KOPT-K1 (cell line): ENCODE measurements around the gene CATSPER3.
A peak's percentile ranks its signal among the peaks of the same experiment; 100 is the strongest.

Source experiments
- H3K27ac ChIP-seq: fragments of 200-600 bp; sonication (generic); 2 replicates; pipeline ENCODE4 v1.5.1; 2016; ENCODE audit warnings: antibody characterized with exemption, mild to moderate bottlenecking, low read depth, low read length; ENCODE audit not compliant: poor library complexity, severe bottlenecking
- H3K36me3 ChIP-seq: fragments of 200-600 bp; sonication (generic); 2 replicates; pipeline ENCODE4 v1.5.1; 2017; ENCODE audit warnings: antibody characterized with exemption, mild to moderate bottlenecking, low read length, moderate library complexity; ENCODE audit not compliant: insufficient read depth
- H3K9me3 ChIP-seq: fragments of 200-600 bp; sonication (generic); 2 replicates; pipeline ENCODE4 v1.5.1; 2017; ENCODE audit warnings: antibody characterized with exemption, low read length, mild to moderate bottlenecking; ENCODE audit not compliant: insufficient read depth, poor library complexity, severe bottlenecking

CATSPER3 gene

DNA sequence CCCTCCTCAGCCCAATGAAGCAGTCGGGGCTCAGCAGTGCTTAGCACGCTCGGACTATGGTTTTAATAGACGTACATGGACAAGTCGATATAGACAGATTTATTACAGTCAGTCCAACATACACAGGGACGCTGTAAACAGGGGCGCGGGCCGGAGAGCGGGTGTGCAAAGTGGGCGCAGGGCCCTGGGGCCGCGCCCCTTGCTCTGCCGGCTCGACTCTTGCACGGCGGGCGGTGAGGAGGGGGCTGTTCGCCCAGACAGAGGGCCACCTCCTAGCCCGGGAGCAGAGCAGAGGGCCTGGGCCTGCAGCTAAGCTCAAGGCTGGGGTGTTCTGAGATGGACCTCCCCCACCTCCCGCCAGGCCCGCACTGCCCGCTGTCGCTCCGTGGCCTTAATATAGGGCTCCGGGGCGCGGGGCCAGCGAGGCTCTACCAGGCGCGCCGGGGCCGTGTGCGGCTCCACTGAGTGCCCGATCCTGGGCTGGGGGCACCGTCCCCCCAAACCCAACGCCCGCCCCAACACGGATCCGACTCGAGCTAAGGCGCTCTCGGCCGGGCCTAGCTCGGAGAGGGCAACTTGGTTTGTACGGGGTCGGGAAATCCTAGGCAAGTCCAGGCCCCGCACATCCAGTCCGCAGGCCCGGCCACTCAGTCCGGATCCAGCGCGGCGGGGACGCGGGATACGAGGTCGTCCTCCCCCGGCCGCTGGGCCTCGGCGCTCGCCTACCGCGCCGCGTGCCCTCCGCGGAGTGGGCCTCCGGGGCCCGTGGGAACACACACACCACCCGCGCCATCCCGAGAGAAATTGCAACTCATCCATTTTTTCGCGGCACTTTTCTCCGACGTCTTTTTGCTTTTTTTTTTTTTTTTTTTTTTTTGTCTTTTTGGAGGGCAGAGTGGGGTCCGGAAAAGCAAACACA, 60.2 kb downstream of the CATSPER3 start:
- no peaks in the 10 kb centered on the region for H3K9me3 ChIP-seq
- no peaks in the 10 kb centered on the region for H3K36me3 ChIP-seq
- H3K27ac ChIP-seq = no peak overlapping the region

- no peak overlapping the region for H3K27ac ChIP-seq
- no peaks in the 10 kb centered on the region for H3K36me3 ChIP-seq
- H3K9me3 ChIP-seq = no peaks in the 10 kb centered on the region
Measured at GRCh38 chr5:135028791-135029476, 61.2 kb downstream of the CATSPER3 start.

DNA sequence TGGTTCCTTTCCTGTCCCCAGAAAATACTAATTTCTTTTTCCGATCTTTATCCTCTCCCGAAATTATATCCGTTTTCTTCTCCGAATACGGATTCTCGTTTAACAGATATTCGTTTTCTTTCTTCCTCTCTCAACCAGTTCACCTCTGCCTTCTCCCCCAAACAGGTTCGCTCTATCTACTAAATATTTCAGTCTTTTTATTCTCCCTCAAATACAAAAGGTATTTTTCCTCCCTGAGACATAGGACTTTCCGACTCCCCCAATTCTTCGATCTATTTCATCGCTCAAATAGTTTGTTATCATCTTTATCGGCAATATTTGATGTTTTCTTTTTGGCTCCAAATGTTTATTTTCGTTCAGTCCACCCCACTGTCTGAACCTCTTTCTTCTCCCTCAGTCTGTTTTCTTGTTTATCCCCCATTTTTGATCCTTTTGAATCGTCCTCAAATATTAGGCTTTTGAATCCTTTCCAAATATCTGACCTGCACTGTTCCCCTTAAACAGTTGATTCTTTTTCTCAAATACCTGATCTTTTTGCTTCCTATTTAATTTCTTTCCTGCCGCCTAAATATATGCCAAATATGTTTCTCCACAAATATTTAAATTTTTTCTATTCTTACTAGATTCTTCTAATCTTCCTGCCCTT, 61.9 kb downstream of the CATSPER3 start:
- Histone ChIP-seq H3K9me3 (no peaks in the 10 kb centered on the region), H3K36me3 (no peaks in the 10 kb centered on the region), H3K27ac (no peak overlapping the region)

GRCh38 chr5:135030123-135030955, 62.6 kb downstream of the CATSPER3 start:
- no peak overlapping the region for H3K27ac ChIP-seq
- H3K9me3 ChIP-seq = no peaks in the 10 kb centered on the region
- no peaks in the 10 kb centered on the region for H3K36me3 ChIP-seq

DNA sequence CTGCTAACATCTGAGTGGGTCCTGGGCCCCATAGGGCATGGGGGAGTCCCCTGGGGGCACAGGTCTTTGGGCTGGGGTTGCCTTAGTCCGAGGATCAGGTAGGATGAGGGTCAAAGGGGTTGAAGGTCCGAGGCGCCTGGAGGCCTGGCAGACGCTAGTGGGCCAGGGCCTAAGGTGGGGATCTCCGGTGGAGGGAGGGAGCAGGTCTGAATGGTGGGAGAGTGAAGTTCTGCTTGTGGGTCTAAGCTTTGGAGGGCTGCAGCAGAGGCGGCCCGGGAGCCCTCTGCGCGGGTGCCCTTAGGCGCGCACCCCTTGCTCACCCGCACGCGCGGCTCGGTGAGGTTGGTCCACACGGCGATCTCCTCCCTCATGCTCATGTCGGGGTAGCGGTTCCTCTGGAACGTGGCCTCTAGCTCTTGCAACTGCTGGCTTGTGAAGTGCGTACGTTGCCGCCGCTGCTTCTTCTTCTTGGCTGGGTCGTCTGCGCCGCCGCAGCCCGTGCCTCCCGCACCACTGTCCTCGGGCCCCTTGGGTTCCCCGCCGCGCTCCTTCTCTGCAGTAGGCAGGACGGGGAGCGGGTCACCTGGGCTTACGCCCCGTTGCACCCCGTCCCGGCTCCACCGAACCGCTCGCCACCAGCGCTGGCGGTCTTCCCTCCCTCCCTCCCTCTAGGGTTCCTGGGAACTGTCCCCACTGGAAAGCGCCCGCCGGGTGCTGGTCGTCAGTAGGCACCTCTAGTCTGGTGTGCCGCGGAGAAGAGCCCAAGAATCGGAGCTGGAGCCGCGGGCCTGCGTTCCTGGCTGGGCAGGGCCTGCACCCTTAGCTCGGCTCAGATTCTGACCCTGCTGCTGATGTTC, 63.5 kb downstream of the CATSPER3 start:
- no peaks in the 10 kb centered on the region for H3K36me3 ChIP-seq
- no peaks in the 10 kb centered on the region for H3K9me3 ChIP-seq
- no peak overlapping the region for H3K27ac ChIP-seq

- Histone ChIP-seq H3K36me3 (no peaks in the 10 kb centered on the region), H3K27ac (no peak overlapping the region), H3K9me3 (no peaks in the 10 kb centered on the region)
Measured at GRCh38 chr5:135031813-135032694, 64.3 kb downstream of the CATSPER3 start.

- no peak overlapping the region for H3K27ac ChIP-seq
- H3K9me3 ChIP-seq = no peaks in the 10 kb centered on the region
Measured at GRCh38 chr5:135032695-135032998, 64.9 kb downstream of the CATSPER3 start.

DNA sequence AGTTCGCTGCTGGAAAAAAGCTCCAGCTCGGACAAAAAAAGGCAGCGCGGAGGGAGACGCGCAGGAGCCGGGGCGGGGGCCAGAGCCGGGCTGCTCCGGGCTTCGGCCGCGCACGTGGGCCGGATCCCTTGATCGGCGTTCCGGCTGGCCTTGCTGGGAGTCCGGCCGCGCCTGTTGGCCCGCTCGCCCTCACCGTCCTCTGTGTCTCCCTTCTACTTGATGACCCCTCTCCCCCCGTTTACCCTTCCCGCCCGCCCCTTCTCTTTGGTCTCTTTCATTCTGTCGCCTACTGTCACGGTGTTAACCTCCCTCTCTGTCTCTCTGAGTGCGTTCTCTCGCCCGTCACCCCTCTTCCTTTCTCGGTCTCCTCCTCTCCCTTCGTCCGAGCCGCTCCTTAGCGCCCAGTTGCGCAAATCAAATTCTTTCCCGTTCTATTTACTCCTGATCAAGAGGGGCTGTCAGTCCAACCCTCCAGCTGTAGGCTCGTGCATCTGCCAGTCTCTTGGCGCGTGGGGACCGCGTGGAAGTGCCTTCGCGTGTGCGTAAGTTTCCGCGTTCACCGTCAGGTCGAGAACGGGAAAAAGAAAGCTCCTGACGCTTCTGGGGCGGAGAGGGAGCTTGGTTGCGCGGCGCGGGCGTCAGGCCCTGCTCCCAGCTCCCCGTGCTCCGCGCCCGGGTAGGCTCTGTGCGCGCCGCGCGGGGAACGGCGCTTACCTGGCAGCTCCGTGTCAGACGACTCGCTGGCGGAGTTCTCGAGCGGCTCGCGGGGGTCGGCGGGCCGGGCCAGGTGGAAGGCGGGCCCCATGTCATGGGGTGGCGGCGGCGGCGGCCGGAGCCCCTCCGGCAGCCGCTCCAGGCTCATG, 65.5 kb downstream of the CATSPER3 start:
- Histone ChIP-seq H3K36me3 (no peaks in the 10 kb centered on the region), H3K27ac (peak overlapping the region; percentile 43), H3K9me3 (no peaks in the 10 kb centered on the region)

More at GRCh38 chr5:135032695-135032998, 64.9 kb downstream of the CATSPER3 start:
- H3K36me3 ChIP-seq = no peaks in the 10 kb centered on the region

DNA sequence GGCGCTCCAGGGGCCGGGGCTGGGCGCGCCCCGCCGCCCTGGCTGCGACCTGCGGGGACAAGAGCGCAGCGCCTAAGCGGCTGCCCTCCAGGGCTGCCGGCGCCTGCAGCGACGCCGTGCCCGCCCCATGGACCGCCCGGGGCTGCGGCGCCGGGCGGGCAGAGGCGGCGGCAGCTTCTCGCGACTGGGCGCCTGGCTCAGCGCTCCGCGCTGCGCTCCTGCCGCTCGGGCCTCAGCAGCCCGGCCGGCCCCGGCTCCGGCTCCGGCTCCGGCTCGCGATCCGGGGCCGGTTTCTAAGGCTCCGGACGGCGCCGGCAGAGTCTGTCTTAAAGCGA, 66.2 kb downstream of the CATSPER3 start, which contains the start of gene PITX1:
TSS of gene PITX1 (minus strand) at position 328 of the 335 bp plus-strand sequence. CDS start 347 bp downstream, outside the sequence.
- Histone ChIP-seq H3K27ac (peak within 1 kb of the TSS; percentile 43), H3K36me3 (no peaks in the 10 kb centered on the region), H3K9me3 (no peaks in the 10 kb centered on the region)

DNA sequence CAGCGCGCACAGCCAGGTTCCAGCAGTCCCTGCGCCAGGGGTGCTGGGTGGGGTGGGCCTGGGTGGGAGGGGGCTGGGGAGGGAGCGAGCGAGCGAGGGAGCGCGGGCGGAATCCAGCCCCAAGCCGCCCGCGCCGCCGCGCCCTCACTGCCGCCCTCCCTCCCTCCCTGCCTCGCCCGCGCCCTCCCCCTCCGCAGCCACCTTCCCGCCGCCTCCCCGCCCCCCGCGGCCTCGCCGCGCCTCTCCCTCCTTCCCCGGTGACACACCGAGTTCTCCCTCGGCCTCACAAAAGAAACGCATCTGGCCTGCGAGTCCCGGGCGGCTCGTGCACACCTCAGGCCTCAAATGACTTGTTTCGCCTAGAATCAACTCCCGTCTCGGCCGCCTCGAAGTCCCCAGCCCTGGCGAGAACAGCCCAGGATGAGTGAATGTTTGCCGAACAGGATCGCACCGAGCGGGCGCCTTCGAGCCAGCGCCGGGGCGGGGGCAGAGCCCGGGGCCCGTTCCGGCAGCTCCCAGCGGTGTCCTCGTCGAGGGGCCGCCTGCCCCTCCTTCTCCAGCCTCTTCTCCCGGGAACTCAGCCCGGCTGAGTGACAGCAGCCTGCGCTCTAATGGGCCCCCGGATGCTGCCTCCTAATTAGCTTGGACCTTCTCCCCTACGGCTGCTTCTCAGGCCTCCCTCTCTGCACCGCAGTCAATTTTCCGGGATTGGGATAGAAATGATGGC, 66.7 kb downstream of the CATSPER3 start:
- H3K9me3 ChIP-seq = no peaks in the 10 kb centered on the region
- H3K27ac ChIP-seq = peak overlapping the region; percentile 43
- H3K36me3 ChIP-seq = no peaks in the 10 kb centered on the region

DNA sequence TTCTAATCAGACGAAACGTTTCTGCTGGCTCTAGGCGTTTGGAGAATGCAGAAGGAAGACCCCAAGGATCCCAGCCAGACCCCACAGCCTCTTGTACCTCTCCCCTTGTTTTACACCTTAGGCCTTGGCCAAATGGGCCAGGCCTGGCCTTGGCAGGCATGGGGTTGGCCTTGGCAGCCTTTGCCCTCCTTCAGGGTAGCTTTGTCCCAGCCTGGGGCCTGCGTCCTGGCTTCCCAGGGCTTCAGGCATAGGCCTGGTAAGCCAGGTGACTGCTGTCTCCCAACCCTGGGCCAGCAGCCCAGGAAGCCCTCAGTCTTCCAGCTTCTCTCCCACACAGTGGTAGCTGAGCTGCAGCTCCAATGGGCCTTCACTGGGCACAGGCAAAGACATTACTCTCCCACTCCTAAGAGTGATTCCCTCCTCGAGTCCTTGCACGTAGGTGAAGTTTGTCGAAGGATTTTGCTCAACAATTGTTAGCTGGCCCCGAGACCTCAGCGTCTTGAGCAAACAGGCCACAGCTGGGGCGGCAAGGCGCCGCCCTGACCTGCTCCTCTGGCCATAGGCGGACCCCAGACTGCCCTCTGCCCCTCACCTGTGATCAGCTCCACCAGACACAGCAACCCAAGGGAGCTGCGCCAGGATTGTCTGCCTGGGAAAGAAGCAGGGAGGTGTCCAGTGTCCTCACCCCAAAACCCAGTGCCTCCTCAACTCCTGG, 67.4 kb downstream of the CATSPER3 start:
- no peak overlapping the region for H3K27ac ChIP-seq
- H3K9me3 ChIP-seq = no peaks in the 10 kb centered on the region

DNA sequence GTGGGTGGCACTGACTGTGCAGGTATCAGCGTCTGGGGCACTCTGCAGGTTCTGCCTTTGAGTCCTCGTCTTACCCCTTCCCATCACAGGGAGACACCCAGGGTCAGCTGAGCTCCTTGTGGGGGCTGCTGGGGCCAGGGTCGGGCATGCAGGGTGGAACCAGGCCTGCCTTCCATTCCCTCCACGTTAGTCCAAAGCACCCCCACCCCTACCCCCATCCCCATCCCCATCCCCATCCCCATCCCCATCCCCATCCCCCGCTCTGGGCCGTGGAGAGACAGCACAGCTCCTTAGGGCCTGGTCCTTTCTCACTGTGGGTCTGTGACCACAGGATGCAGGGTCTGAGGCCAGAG, 67.9 kb downstream of the CATSPER3 start:
- H3K36me3 ChIP-seq = no peaks in the 10 kb centered on the region
- H3K9me3 ChIP-seq = no peaks in the 10 kb centered on the region
- no peak overlapping the region for H3K27ac ChIP-seq

More for the DNA sequence above, 67.4 kb downstream of the CATSPER3 start:
- no peaks in the 10 kb centered on the region for H3K36me3 ChIP-seq
